Ovary (tissue), 9 donors: ENCODE measurements around the gene BCAT1. TPM values are rescaled to one million over a fixed set of nuclear protein-coding genes. Genes with fewer than 3 reads are reported as not detected.

ENCODE experiments used
- DNase-seq, 5 donors: peaks; one replicate each; pipeline ENCODE4 v3.0.0-alpha.2; 2019 to 2020
- H3K27ac ChIP-seq, 2 donors: fragments of 200-600 bp; one replicate each; pipeline versions ENCODE4 v1.5.1 to v1.8.0; 2019 to 2022
- H3K27me3 ChIP-seq: fragments of 200-600 bp; one replicate; pipeline ENCODE4 v1.8.0; 2022
- H3K36me3 ChIP-seq: fragments of 200-600 bp; sonication (generic); one replicate; pipeline ENCODE4 v1.5.1; 2019
- H3K4me1 ChIP-seq: one replicate; pipeline ENCODE4 v1.8.1; 2013; ENCODE audit warnings: mild to moderate bottlenecking, moderate library complexity; ENCODE audit not compliant: insufficient read depth
- H3K4me3 ChIP-seq: fragments of 200-600 bp; sonication (generic); one replicate; pipeline ENCODE4 v1.5.1; 2017
- H3K9me3 ChIP-seq, 2 donors: fragments of 200-600 bp in 1 of 2; sonication (generic) in 1 of 2; one replicate each; pipeline versions ENCODE4 v1.5.1 to v1.8.1; 2013 to 2019; ENCODE audit warnings: mild to moderate bottlenecking in 1 of 2, moderate library complexity in 1 of 2
- CTCF ChIP-seq, 3 donors: fragments of 450-650 bp in 2 of 3; fragments of 200-600 bp in 1 of 3; IDR thresholded peaks; one replicate each; pipeline versions ENCODE4 v1.5.1 to v1.8.0; 2016 to 2022; ENCODE audit warnings: antibody characterized with exemption in 3 of 3, mild to moderate bottlenecking in 1 of 3
- EP300 ChIP-seq: sonication (generic); formaldehyde crosslinking; IDR thresholded peaks from one replicate; pipeline ENCODE4 v1.6.1; 2017; ENCODE audit warnings: antibody characterized with exemption
- POLR2A ChIP-seq: fragments of 450-650 bp; IDR thresholded peaks from one replicate; pipeline ENCODE4 v1.6.1; 2017; ENCODE audit warnings: antibody characterized with exemption, mild to moderate bottlenecking, moderate library complexity
- WGBS, 3 donors: extraction: QIAGEN DNeasy Blood & Tissue Kit in 1 of 3; methylation state at CpG; one replicate each; pipeline versions ENCODE4 v1.1.5 to v1.1.7; 2013 to 2017; 5-methylcytosine and 5-hydroxymethylcytosine counted together
- intact Hi-C, 4 donors: fragments of 100-400 bp; cut with DNase I; formaldehyde crosslinking; loops; one replicate each; pipeline versions ENCODE4 v1.11.0 to v1.15.1; 2022 to 2023
- polyA plus RNA-seq, 2 donors: library from polyadenylated mRNA; stranded (reverse); fragments of 200-250 nt in 1 of 2; fragments of 350-450 nt in 1 of 2; fragmentation: Illumina TruSeq in 1 of 2; extraction: RNeasy Lipid Tissue Mini Kit (QIAGEN cat#74804) in 1 of 2; gene quantifications; one replicate each; pipeline ENCODE4 v1.2.3, GENCODE V29; 2013 to 2014
- total RNA-seq, 7 donors: library from RNA; depleted of rRNA in 2 of 7; stranded (reverse); fragments of >200 nt in 2 of 7; fragmentation: NEBNext Ultra II Directional in 3 of 7; extraction: Animal tissue kit (Norgen Biotek cat#: 25700) in 3 of 7; gene quantifications; one replicate each; pipeline versions ENCODE4 v1.1.0 to v1.2.4, GENCODE V29; 2016 to 2023
- donor health status: DM: no; HTN: no; CAD: no; lungs with moderate emphysema.
- donor health status: DM: no; HTN: no; CAD: no.
- donor health status: Bipolar disorder and iron deficiency.
- donor health status: DM: yes; HTN: yes; CAD: no.
- donor health status: DM: no; HTN: no; CAD: no.
- donor health status: DM: yes; HTN: yes; CAD: no.

BCAT1 gene
- total and polyA plus RNA-seq, 9 donors: 12.0 to 106 (median 31.7) TPM

DNA sequence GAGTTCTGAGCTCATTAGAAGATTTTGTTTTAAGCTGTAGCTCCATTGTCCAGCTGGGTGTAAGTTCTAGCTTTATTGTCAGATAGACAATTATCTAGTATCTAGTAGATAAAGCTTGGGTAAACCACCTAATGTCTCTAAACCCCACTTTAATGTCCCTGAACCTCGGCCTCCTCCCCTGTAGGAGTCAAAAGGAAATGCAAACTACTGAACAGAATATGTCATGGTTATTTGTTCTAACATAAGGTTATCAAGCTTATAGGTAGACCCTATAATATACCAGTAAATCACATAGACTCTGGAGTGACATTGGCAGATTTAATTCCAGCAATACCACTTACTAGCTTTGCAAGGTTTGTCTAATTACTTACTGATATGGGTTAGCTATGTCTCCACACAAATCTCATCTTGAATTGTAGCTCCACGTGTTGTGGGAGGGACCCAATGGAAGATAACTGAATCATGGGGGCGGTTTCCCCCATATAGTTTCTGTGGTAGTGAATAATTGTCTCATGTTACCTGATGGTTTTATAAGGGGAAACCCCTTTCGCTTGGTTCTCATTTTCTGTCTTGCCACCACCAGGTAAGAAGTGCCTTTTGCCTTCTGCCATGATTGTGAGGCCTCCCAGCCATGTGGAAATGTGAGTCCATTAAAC lies 29.4 kb downstream of the BCAT1 start:
- Histone ChIP-seq H3K4me3 (no peak overlapping the region), H3K4me1 (peaks cover 2% of the 10 kb centered on the region), H3K9me3 (no peaks in the 10 kb centered on the region), H3K27me3 (no peaks in the 10 kb centered on the region), H3K36me3 (no peaks in the 10 kb centered on the region), H3K27ac (no peak overlapping the region)
- 73 to 95% (median 82%) methylated on average over 4 of the region's 4 CpGs for WGBS, 3 donors
- no peak for DNase-seq
- TF ChIP-seq CTCF (IDR thresholded peaks at IDR 0.05) (no peak), POLR2A (no peak), EP300 (no peak)
- intact Hi-C loops: no loop called here

DNA sequence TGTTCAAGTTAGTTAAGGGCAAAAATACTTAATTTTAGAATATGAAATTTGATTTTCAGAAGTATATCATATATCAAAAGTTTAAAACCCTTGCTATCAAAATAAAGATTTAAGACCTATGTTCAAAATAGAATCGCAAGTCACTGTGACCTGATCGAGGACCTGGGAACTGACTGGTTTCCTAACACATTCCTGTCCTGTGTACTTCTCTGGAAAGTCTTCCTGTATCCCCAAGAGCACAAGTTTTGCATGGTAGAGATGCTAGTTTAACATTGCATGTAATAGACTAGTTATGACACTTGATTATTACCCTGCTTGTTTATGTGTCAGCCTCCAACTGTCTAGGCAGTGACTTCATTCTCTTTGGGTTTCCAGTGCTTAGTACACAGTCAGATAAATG lies 30.3 kb downstream of the BCAT1 start:
- Histone ChIP-seq H3K27ac (no peak overlapping the region), H3K4me1 (peaks cover 2% of the 10 kb centered on the region), H3K4me3 (no peak overlapping the region), H3K27me3 (no peaks in the 10 kb centered on the region), H3K9me3 (no peaks in the 10 kb centered on the region), H3K36me3 (no peaks in the 10 kb centered on the region)
- DNase-seq: no peak
- intact Hi-C loops: no loop called here
- 31 to 40% (median 36%) methylated on average over 2 of the region's 2 CpGs for WGBS, 3 donors
- no peak for TF ChIP-seq EP300
- no peak for TF ChIP-seq POLR2A
- TF ChIP-seq CTCF (IDR thresholded peaks at IDR 0.05): no peak

DNA sequence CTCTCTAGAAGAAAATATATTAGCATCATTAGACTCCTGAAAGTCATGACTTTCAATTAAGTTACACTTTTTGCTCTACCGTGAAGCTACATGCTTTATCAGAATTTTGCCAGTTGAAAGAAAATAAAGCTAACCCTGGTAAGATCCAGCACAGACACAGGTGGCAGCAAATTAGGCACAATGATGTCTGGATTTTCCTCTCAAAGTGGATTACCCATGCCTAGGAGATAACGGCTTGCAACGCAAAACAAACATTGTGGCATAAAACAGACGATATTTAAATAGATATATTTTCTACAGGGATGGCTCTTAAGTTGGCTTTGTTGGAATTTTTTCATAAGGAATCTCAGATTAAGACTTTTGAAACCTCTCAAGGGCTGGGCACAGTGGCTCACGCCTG lies 33.4 kb downstream of the BCAT1 start:
- Histone ChIP-seq H3K9me3 (no peaks in the 10 kb centered on the region), H3K36me3 (no peaks in the 10 kb centered on the region), H3K4me3 (no peak overlapping the region), H3K4me1 (no peaks in the 10 kb centered on the region), H3K27ac (no peak overlapping the region), H3K27me3 (no peaks in the 10 kb centered on the region)
- intact Hi-C loops: no loop called here
- 53 to 74% (median 70%) methylated on average over 5 of the region's 5 CpGs for WGBS, 3 donors
- no peak for DNase-seq
- TF ChIP-seq EP300 (no peak), CTCF (IDR thresholded peaks at IDR 0.05) (no peak), POLR2A (no peak)

DNA sequence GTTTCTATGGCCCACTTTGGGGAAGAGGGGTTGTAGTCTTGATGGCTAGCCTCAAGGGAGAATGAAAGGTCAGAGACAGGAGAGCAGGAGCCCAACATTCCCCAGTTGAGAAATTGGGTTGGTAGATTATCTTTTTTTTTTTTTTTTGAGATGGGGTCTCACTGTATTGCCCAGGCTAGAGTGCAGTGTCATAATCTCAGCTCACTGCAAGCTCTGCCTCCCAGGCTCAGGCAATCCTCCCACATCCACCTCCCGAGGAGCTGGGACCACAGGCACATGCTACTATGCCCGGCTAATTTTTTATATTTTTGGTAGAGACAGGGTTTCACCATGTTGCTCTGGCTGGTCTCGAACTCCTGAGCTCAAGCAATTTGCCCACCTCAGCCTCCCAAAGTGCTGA lies 34.9 kb downstream of the BCAT1 start:
- TF ChIP-seq POLR2A: no peak
- peaks cover 4% of the 10 kb centered on the region for H3K4me1 ChIP-seq
- intact Hi-C loops: no loop called here
- no peak overlapping the region for H3K27ac ChIP-seq
- WGBS, 3 donors: 98 to 100% (median 100%) methylated on average over 3 of the region's 3 CpGs
- H3K4me3 ChIP-seq: no peak overlapping the region
- no peaks in the 10 kb centered on the region for H3K9me3 ChIP-seq
- H3K27me3 ChIP-seq: no peaks in the 10 kb centered on the region
- H3K36me3 ChIP-seq: no peaks in the 10 kb centered on the region
- DNase-seq: no peak

DNA sequence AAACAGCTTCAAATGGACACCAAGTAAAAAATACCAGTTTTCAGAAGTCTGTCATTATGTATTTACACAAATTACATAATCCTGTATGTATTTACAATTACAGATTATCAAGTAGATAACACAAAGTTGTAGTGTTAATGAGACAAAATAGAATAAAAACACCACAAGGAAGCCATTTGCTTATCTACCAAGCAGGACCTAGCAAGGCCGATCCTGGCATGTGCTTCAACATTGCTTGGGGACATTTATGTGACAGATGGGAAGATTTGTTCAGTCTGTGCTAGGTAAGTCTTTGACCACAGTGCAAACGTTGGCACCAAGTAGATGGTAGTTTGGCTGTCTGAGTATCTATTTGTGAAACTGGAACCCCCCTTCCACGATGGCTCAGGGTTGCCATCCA lies 35.8 kb downstream of the BCAT1 start:
- Histone ChIP-seq H3K27me3 (no peaks in the 10 kb centered on the region), H3K9me3 (no peaks in the 10 kb centered on the region), H3K36me3 (no peaks in the 10 kb centered on the region), H3K27ac (no peak overlapping the region), H3K4me3 (no peak overlapping the region), H3K4me1 (peaks cover 4% of the 10 kb centered on the region)
- no peak for DNase-seq
- WGBS, 3 donors: 87 to 92% (median 88%) methylated on average over 3 of the region's 3 CpGs
- intact Hi-C loops: no loop called here
- no peak for TF ChIP-seq EP300
- TF ChIP-seq POLR2A: no peak
- TF ChIP-seq CTCF (IDR thresholded peaks at IDR 0.05): no peak
